WTC11 (cell line): ENCODE results near the gene GALNT18.

Source experiments
- CTCF ChIP-seq: fragments of 200-600 bp; IDR thresholded peaks from 2 replicates; pipeline ENCODE4 v1.8.0; 2022; ENCODE audit warnings: antibody characterized with exemption
- FOXJ3 ChIP-seq: sonication (generic); formaldehyde crosslinking; IDR thresholded peaks from 2 replicates; pipeline ENCODE4 v1.9.0; 2021; ENCODE audit warnings: missing genetic modification reagents, mild to moderate bottlenecking, borderline replicate concordance
- PREB ChIP-seq: sonication (generic); formaldehyde crosslinking; IDR thresholded peaks from 2 replicates; pipeline ENCODE4 v1.8.1; 2022; ENCODE audit warnings: mild to moderate bottlenecking, missing genetic modification reagents, moderate library complexity, borderline replicate concordance
- SOX15 ChIP-seq: fragments of 250-450 bp; sonication (Bioruptor Pico); IDR thresholded peaks from 2 replicates; pipeline ENCODE4 v1.9.0; 2021; ENCODE audit warnings: mild to moderate bottlenecking

GRCh38 chr11:11311169-11311568, 310.6 kb downstream of the GALNT18 start:
- TF ChIP-seq PREB (CRISPR knock-in tag) (no peak), FOXJ3 (CRISPR knock-in tag) (no peak), CTCF (no peak), SOX15 (CRISPR knock-in tag) (no peak)
